GM12891 (cell line): ENCODE measurements around the gene NIN.
A peak's percentile ranks its signal among the peaks of the same experiment; 100 is the strongest.

Experiments used
- DNase-seq: peaks from one replicate; pipeline ENCODE4 v3.0.0; 2011; ENCODE audit warnings: low spot score; ENCODE audit not compliant: insufficient read length
- FAIRE-seq: peaks from 2 replicates; lab custom pipeline; 2011; peaks lifted over from hg19 to GRCh38; lab: Jason Lieb, UNC
- PAX5 ChIP-seq: IDR thresholded peaks from 2 replicates; pipeline ENCODE4 v1.6.1; 2011; ENCODE audit warnings: low read length, moderate library complexity, mild to moderate bottlenecking; ENCODE audit not compliant: insufficient read depth, severe bottlenecking
- POLR2A ChIP-seq: IDR thresholded peaks from 2 replicates; pipeline ENCODE4 v1.6.1; 2011; ENCODE audit warnings: low read depth, low read length, control low read depth
- POLR2AphosphoS5 ChIP-seq: IDR thresholded peaks from 2 replicates; pipeline ENCODE4 v1.6.1; 2011; ENCODE audit warnings: low read depth, low read length, control low read depth
- POU2F2 ChIP-seq: IDR thresholded peaks from 2 replicates; pipeline ENCODE4 v1.6.1; 2011; ENCODE audit warnings: low read depth, mild to moderate bottlenecking, control low read depth, low read length, moderate library complexity
- SPI1 ChIP-seq: IDR thresholded peaks from 2 replicates; pipeline ENCODE4 v1.6.1; 2011; ENCODE audit warnings: low read depth, low read length, control low read depth
- TAF1 ChIP-seq: IDR thresholded peaks from 2 replicates; pipeline ENCODE4 v1.6.1; 2011; ENCODE audit warnings: low read depth, low read length, control low read depth

NIN gene

DNA sequence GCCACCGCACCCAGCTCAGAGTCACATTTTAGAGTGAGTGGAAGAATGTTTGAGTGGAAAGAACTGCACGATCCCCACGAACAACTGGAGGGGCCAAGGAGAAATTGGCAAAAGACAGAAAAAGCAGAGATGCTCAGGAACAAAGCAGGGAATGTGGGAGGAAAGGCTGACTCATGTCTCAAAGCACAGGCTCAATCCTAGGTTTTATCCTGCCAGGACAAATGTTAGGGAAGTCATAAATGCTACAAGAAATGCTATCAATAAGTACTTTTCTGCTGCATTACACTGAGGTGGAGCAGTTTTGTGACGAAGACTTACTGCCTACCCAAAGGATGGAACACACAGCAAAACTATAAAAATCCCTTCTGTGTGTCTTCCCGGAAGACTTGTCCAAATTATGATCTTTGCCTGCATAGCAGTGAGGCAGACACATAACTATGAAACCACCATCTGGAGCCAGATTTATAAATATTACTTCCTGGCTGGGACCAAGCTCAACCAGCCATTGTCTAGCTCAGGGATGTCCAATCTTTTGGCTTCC is 26.7 kb downstream of the NIN start:
- TF ChIP-seq TAF1 (no peak), POLR2A (no peak), SPI1 (no peak), POLR2AphosphoS5 (no peak), POU2F2 (no peak), PAX5 (no peak)
- DNase-seq (no peak), FAIRE-seq (no peak)

DNA sequence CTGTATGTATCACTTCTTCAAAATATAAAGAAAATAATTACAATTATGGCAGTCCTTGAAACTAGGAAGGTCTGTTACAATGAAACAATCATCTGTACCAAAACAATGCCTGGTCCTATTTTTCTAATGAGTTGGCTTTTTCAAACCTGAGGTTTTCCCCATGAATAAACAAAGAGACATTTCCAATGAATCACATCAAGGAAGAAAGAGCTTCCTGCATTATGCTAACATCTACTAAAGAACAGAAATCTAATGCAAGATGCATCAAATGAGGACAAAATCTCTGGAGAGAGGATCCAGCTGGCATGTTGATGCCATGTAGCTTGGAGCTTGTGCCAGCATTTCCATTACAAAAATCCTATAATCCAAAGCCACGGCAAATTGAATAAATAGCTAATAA is 29.3 kb downstream of the NIN start:
- DNase-seq (no peak), FAIRE-seq (no peak)
- TF ChIP-seq POU2F2 (no peak), TAF1 (no peak), PAX5 (no peak), SPI1 (no peak), POLR2A (no peak), POLR2AphosphoS5 (no peak)

DNA sequence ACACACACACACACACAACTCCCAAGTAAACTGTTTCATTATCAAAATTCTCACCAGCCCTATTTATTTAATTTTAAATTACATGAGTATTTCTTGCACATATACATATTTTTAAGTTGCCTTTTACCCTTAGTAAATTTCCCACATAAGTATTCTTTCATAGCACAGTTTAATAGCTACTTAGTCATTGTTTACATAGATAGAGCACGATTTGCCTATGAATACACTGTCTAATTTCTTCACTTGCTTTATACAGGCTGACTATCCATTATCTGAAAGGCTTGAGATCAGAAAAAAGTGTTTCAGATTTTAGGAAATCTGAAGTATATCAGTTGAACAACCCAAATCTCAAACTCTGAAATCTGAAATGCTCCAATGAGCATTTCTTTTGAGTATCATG is 30.9 kb downstream of the NIN start:
- FAIRE-seq, result no peak
- DNase-seq, result no peak
- TF ChIP-seq PAX5 (no peak), POU2F2 (no peak), TAF1 (no peak), POLR2AphosphoS5 (no peak), SPI1 (no peak)

DNA sequence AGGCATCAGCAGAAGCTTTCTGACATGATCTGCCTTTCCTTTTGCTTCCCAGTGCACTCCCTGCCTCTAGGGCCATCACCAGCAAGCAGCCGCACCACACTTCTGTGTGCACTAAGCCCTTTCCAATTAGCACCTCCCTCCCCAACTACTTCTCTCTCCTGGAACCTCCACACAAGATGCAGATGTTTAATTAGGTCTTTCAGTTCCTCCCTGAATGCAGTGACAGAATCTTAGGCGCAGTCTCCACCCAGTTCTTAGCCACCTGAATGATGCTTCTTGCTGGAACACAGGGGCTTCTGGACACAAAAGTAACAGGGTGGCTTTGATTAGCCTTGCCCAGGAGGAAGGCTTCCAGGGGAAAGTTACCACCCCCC is 32.9 kb downstream of the NIN start:
- TF ChIP-seq PAX5 (no peak), POLR2A (0 out of 2 replicates have a peak, but pooled peaks have one; percentile 27), TAF1 (no peak), POU2F2 (0 out of 2 replicates have a peak, but pooled peaks have one; percentile 47), POLR2AphosphoS5 (0 out of 2 replicates have a peak, but pooled peaks have one; percentile 36), SPI1 (peak; percentile 97)
- no peak for DNase-seq
- peak; percentile 88 for FAIRE-seq

DNA sequence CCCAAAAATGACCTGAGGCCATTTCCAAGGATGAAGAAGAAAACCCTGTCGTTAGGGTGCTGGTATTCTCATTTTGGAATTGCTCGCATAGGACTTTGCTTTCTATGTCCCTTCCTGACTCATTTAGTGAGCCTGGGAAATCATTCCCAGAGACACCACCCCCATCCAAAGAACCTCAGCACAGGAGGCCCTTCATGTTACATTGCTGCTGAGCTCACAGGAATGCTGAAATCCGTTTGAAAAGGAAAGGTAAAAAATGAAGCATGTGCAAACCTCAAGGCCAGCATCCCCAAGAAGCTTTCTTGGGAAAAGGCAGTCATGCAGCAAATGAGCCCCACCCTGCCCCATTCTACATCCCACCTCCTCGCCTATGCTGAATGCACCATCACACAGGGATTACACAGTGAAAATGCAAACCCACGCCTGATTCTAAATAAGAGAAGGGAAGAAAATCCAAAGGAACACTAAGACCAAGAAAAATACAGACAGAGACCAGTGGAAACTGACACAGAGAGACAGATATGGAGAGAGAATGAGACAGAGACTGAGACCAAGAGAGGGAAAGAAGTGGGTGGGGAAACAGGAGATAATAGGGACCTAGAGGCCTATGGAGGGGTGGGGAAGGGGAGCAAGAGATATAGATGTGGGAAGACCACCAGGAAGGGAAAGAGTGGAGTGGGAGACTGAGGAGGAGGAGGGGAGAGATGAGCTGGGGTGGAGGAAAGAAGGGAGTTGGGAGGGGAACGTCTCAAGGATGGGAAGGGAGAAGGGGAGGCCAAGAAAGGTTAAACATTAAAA is 33.5 kb downstream of the NIN start:
- FAIRE-seq, result no peak
- TF ChIP-seq TAF1 (no peak), PAX5 (no peak), SPI1 (no peak), POU2F2 (no peak), POLR2AphosphoS5 (no peak), POLR2A (no peak)
- no peak for DNase-seq

DNA sequence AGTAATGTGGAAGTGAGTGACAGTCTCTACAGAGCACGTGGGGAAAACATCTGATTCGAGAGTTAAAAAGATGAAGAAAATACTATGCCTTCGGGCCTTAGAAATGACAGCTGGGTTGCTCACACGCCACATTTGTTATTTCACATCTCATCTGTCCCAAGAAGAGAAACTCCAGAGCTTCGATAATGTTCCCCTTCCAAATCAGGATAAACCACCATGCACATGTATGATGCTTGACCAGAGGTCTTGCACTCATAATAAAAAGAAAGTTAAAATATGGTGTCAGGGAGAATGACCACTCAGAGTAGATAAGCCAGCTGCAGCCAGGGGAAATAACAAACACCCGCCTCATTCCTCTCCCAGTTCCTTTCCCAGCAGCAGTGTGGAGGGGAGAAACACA is 34.6 kb downstream of the NIN start:
- TF ChIP-seq POU2F2, result no peak
- no peak for TF ChIP-seq POLR2AphosphoS5
- FAIRE-seq (no peak), DNase-seq (no peak)

DNA sequence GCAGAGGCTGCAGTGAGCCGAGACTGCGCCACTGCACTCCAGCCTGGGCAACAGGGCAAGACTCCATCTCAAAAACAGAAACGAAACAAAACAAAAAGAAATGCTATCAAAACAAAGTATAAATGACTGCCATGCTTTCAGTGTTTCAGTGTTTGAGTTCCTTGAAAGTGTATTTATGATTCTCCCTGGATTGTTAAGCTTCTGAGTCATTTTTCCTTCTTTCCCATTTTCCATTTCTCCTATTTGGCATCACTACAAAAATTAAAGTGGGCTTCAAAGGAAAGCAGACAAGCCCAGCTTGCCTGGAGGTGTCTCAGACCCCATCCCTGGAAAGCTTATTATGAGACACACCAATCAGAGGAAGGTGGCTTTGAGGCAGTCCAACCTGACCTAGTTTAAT is 35.1 kb downstream of the NIN start:
- TF ChIP-seq SPI1, result no peak
- no peak for TF ChIP-seq POU2F2
- TF ChIP-seq TAF1, result no peak
- no peak for TF ChIP-seq PAX5
- no peak for TF ChIP-seq POLR2AphosphoS5
- no peak for TF ChIP-seq POLR2A
- FAIRE-seq (no peak), DNase-seq (no peak)

DNA sequence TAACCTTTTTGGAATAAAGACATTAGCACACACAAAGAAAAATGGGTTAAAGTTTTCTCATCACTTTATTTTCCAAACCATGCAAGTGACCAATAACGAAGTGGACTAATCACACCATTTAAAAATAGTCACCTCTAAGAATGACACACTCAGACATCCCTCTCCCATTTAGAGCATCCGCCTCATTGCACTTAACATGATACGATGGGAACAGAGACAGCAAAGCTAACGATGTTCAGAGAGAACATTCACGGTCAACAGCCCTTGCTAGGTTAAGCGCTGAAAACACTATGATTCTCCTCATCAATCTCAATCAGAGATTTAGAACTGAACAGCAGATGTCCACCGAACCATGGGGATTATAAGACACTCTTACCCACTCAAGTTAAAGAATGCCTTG is 35.8 kb downstream of the NIN start:
- no peak for DNase-seq
- peak; percentile 45 for FAIRE-seq
- TF ChIP-seq TAF1 (no peak), SPI1 (no peak), PAX5 (no peak), POLR2AphosphoS5 (no peak), POLR2A (no peak), POU2F2 (no peak)

DNA sequence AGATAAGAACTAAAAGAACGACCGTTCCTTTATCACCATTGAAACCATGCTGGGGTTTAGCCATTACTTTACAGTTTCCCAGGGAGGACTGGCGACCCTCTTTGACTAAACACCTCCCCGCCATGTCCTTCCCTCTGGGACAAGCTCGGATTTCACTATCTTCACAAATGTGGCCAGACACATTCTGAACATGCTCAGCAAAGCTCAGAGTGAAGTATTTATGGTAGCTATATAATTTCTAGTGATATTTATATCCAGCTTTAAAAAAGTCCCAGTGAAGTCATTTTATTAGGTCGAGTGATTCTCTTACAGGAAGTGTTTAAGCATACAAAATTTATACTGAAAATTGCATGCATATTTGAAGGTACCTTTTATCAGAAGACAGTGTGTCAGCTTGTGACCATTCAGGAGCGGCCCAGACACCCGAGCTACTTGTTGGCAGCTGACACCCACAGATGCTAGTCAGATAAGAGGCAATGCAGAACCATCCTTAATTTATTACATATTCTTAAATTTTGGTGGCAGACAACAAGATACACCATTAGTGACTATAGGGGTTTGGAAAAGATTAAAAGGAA is 36.8 kb downstream of the NIN start:
- DNase-seq (no peak), FAIRE-seq (peak; percentile 33)

DNA sequence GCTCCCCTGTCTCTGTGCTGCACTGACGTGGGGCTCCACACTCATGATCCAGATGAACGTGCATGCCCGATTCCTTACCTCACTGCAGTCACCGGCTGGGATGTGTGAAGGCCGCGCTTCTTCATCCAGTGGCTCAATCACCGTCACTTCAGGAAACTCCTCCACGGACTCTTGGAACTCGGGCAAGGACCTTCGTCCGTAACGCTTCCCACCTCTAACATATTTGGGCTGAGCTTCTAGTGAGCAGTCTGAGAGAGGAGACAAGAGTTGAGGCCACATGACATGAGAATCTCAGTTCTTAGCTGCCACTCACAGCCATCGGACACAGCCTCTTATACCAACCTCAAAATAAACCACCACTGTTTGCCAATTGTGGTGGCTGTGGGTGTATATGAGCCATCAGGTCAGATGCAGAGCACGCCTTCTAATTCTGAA is 38.3 kb downstream of the NIN start:
- DNase-seq (no peak), FAIRE-seq (peak; percentile 94)
- no peak; the same call in 1 of the 2 replicates for TF ChIP-seq POLR2AphosphoS5
- TF ChIP-seq POU2F2, result no peak
- TF ChIP-seq TAF1, result no peak
- TF ChIP-seq SPI1, result no peak
- no peak for TF ChIP-seq POLR2A
- no peak for TF ChIP-seq PAX5

More for the DNA sequence above, 36.8 kb downstream of the NIN start:
- TF ChIP-seq POU2F2, result 0 out of 2 replicates have a peak, but pooled peaks have one; percentile 30
- peak; percentile 39; the same call in 1 of the 2 replicates for TF ChIP-seq POLR2AphosphoS5
- TF ChIP-seq PAX5, result no peak
- TF ChIP-seq TAF1, result peak; percentile 25; the same call in 1 of the 2 replicates
